HS-27A (cell line): ENCODE data around the gene MOV10.
A peak's percentile ranks its signal among the peaks of the same experiment; 100 is the strongest.
"Not testable (repeated sequence)": the region's sequence is repeated elsewhere in the genome, so short reads cannot be mapped to it uniquely, and the experiment has no call there.

Experiments used
- DNase-seq: peaks from one replicate; pipeline ENCODE4 v3.0.0-alpha.2; 2012; ENCODE audit warnings: low read depth, missing footprints

The MOV10 gene

DNA sequence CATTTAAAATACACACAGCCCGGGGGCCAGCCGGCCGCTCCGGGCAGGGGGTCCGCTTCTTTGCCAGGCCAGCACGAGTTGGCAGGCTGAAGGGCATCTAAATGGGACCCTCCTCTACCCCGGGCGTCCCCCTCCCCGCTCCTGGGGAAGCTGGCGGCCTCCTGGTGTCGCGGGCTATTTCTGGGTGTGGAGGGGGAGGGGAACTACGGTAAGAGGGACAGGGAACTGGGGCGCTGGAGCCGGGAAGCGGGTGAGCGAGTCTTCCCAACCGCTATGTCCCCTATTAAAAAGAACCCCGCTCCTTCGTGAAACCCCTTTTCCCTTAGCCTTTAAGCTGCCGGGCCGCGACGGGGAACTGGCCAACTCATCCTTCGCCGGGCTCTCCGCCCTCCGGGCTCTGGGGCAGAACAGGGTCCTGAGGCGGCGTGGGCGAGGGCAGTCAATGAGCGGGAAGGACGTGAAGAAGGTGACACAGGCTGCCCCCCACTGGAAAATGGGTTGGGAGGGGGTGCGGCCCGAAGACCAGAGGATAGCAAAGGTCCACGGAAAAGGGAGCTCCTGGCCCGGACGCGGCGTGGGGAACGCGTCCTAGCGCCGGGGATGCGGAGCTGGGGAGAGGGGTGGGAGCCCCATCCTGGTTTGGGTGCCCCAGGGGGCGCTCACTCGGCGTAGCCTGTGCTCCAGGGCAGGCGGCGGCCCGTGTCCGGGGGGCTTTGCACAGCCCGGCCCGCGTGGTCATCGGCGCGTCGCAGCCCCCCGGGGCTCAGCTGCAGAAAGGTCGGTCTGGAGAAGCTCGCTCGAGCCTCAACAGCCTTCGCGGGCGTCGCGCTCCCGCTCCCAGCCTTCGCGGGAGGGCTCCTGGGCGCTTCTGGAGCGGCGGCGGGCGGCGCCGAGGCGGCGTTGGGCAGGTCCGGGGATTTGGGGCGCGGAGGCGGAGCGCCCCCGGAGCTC is 40.1 kb downstream of the MOV10 start:
- DNase-seq: peak; percentile 14

DNA sequence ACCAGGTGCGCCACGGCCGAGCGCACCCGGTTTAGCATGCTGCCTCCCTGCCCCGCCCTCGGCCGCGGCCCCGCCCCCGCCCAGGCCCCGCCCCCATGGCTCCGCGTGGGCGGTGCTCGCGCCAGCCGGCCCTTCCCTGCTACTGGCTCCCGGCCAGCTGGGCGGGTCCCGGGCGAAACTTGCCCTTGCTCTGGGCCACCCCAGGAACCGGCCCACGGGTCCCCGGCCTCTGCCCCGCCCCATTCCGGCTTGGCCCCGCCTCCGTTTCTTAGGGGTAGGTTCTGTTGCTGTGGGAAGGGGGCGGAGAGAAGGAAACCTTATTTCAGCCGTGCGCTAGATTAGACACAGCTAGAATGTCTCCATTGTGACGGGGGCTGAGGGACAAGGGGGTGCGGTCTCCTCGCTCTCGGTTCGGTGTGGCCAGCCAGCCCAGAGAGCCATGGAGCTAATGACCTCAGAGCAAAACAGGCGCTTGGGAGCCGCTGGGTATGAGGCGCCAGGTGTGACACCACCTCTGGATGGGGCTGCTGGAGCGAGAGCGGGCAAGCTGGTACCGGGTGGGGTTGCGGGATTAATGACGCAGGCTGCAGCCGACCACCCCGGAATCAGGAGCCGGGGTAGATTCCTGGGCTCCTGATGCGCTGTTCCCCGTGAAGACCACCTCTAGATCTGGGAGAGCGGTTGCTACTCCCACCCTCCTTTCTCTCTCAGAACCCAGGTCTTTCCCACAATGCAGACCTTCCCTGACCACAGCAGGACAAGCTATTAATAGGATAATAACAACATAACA is 41.0 kb downstream of the MOV10 start, which contains the start of gene PPM1J:
Gene PPM1J, minus strand, starts transcription at position 69 of the 790 bp plus-strand sequence. Its CDS starts 31 bp downstream, at position 38.
- peak; percentile 83 for DNase-seq

DNA sequence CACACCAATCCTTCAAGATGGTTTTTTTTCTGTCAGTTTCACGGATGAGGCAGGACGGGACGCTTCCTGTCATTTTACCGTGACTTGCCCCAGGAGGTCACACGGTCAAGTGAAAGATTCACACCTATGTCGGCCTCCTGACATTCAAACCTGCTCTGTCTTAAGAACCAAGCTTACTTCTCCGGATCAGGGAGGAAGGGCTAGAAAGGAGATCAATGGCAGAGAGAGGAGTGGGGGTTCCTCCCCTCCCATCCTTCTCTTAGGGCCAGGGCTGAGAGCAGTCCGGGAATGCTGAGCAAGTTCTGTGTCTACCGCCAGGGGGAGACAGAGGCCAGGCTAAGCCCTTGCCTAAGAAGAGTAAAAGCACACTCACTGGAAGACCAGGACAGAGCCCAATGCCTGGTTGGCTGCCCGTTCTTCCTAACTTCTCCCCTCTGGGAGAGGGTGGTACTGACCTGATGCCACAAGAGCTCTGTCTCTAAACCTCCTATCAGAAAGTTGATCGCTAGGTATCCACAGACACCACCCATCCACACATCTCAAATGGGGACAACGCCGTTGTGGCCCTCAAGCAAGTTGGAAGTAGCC is 41.8 kb downstream of the MOV10 start:
- peak; percentile 86 for DNase-seq

DNA sequence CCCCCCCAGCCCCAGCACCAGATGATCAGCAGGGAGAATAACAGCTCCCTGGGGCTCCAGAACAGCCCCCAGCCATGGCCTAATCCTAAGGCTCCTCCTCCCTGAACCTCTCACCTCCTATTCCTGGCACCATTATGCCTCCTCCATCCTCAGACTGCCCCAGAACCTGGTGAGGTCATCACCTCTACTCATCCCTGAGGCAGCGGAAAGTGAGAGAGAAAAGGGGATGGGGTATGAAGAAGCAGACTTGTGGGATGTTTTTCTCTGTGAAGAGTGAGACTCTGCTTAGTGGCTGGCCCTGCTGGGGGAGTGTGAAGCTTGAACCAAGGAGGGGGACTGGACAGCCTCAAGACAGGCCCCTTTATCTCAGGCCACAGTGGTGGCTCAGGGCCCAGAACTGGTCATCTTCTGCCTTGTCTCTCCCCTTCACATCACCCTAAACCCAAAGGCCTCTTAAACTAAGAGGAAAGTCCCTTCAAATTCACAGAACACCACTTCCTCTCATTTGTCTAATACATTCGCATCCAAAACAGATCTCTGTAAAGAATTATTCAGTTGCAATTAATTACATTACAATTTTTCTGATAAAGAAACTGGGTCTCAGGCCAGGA is 42.9 kb downstream of the MOV10 start:
- DNase-seq: no peak

DNA sequence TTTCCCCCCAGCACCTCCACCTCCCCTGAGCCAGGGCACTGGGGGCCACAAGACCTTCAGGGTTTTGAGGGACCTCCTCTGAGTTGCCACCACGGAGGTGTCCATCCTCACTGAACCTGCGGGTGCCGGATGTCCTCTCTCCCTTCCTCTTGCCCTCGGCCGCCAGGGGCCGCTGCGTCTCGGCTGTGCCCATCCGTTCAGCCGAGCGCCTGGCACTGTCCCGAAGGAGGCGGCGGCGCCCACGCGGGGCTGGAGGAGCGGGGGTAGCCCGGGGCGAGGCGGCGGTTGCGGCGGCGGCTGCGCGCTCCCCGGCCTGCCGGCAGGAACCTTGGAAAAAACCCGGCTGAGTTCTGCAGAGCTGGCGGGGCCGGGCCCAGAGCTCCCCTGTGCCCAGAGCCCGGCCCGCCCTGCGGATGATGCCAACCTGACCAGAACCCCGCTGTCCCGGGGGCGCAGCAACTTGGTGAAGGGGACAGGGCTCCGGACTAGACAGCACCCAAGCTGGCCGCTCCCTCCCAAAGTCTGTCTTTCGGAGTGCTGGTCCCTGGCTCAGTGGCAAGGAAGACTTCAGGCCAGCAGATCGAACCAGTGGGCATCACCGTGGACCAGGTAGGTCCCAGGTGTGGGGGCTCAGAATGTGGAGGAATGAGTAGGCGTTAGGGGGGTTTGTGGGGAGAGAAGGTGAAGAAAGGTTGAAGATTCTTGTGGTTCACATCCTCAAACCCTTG is 44.4 kb downstream of the MOV10 start:
- peak; percentile 34 for DNase-seq

DNA sequence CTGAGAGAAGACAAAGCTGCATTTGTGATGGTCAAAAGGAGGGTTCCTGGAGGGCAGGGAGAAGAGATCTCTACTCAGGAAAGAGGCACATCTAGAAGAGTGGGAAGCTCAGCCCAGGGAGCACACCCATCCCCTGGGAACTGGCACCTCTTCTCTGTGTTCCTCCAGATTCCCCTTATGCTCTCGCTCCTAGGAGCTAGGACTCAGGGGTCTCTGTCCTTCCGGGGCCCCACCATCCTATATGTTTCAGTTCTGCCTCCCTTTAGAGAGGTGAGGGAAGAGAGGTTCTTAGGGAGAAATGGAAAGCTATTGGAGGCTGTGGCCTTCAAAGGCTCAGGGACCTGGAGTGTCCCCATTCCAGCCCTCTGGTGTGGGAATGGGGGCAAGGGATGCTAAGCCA is 45.2 kb downstream of the MOV10 start:
- DNase-seq: no peak

DNA sequence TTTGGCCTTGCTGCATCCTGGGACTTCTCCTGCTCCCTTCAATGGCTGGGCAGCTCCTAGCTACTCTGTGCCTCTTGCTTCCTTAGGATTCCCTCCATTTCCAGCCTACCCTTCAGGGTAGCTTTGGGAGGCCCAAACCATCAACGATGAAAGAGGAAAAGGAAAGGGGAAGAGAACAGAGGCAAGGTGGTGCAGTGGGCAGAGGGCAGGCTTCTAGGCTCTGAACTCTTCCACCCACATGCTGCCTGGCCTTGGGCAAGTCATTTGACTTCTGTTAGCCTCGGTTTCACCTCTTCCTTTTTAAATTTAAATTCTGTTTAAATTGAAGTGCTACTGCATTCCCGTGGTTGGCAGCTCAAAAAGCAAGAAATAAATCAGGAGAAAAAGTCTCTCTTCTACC is 46.3 kb downstream of the MOV10 start:
- no peak for DNase-seq

DNA sequence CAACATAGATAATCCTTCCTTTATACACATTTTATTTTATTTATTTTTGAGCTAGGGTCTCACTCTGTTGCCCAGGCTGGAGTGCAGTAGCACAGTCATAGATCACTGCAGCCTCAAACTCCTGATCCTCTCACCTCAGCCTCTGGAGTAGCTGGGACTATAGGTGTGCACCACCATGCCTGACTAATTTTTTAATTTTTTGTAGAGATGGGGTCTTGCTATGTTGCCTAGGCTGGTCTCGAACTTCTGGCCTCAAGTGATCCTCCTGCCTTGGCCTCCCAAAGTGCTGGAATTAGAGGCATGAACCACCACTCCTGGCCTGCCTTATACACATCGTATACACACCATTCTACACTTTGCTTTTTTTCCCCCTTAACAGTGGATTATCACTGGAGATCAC is 46.8 kb downstream of the MOV10 start:
- DNase-seq: not testable (repeated sequence)

DNA sequence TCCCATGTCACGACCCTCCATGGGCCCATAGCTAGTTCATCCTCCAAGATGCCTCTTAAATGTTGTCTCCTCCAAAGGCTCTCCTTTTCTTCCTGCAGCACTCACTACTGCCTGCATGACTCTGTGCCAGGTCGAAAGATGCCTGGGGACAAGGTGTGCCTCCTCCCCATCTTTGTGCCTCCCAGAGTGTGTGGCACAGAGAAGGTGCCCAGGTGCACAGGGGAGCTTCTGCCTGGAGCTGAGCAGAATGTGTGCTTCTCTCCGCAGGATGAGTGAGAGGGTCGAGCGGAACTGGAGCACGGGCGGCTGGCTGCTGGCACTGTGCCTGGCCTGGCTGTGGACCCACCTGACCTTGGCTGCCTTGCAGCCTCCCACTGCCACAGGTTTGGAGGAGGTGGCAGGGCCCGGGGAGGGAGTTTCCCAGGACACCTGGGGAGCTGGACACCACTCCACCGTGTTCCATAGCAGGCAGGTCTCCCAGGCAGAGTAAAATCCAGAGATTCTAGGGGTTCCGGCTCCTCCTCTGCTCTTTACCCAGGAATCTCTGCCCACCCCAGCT is 47.6 kb downstream of the MOV10 start:
- DNase-seq: no peak

DNA sequence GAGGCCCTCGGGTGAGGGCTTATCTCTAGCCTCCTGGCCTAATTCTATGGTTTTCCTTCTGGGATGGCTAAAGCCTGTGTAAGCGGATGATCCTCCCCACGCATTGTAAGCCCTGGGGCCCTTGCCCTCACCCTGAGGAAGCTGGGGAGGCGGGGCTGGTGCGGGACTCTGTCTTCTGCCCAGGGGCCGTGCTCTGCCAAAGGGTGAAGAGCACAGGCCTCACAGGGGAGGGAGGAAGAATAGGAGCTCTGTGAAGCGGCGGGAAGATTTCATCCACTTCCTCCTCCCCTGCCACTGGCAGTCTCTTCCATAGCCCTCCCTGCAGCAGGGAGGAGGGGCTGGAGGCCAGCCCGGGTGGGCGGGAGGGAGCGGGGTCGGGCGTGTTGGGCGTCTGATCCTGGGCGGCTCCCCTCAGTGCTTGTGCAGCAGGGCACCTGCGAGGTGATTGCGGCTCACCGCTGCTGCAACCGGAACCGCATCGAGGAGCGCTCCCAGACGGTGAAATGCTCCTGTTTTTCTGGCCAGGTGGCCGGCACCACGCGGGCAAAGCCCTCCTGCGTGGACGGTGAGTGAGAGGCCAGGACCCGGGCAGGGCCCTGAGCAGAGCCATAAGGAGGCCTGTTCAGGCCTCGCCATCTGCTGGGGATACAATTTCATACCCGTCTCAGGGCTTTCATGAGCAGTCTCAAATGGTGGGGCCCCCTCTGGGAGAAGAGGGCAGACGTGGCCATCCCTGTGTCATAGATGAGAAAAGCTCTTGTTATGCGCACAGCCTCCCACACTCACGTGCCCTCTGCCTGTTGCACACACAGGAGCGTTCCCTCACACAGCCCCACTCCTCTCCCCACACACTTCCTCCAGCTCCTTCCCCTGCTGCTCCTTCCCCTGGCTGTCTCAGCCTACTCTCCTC is 48.4 kb downstream of the MOV10 start:
- DNase-seq: no peak

DNA sequence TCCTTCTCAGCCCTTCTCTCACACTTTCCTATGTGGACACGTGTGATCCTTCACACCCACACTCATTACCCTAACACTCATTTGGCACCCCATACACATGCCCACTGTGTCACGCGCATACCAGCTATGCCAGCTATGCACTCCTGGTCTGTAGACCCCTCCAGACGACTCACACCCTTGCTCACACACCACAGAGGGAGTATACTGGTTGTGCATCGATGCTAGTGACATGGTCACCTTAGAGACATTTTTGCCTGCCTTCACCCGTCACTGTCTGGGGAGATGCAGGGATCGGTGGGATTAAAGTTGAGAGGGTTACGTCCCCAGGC is 49.0 kb downstream of the MOV10 start:
- DNase-seq: no peak

DNA sequence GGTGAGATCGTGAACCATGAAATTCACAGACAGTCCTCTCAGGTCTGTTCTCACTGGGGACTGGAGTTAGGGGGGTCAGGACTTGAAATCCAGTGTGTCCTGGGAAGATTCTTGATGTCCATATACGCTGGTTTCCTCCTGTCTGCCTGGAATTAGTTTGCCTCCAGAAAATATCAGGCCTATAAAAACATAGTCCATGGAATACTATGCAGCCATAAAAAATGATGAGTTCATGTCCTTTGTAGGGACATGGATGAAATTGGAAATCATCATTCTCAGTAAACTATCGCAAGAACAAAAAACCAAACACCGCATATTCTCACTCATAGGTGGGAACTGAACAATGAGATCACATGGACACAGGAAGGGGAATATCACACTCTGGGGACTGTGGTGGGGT is 49.8 kb downstream of the MOV10 start:
- DNase-seq: not testable (repeated sequence)

DNA sequence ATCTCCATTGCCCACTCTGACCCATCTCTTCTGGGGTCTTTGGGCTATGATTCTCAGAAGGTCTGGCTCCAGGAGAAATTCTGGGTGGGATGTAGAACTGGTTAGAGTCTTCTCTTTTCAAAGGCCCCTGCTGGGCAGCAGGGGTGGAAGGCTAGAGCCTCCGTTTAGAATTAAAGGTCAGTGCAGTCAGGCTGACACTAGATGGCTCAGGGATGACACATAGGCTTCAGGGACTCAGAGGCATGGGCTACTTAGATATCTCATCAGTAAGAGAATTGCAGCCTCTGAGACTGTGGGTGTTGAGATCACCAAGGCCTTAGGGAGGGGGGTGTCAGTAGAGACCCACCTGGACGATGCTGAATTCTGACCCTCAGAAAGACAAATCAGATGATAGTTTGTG is 53.3 kb downstream of the MOV10 start:
- peak; percentile 22 for DNase-seq

DNA sequence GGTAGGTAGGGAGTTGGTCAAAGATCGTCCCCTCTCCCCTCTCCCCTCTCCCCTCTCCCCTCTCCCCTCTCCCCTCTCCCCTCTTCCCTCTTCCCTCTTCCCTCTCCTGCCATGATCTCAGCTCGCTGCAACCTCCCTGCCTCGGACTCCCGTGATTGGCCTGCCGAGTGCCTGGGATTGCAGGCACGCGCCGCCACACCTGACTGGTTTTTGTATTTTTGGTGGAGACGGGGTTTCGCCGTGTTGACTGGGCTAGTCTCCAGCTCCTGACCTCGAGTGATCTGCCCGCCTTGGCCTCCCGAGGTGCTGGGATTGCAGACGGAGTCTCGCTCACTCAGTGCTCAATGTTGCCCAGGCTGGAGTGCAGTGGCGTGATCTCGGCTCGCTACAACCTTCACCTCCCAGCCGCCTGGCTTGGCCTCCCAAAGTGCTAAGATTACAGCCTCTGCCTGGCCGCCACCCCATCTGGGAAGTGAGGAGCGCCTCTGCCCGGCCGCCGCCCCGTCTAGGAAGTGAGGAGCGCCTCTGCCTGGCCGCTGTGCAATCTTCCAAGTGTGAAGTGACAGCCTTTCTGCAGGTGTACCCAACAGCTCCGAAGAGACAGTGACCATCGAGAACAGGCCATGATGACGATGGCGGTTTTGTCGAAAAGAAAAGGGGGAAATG is 54.0 kb downstream of the MOV10 start:
- DNase-seq: not testable (repeated sequence)

DNA sequence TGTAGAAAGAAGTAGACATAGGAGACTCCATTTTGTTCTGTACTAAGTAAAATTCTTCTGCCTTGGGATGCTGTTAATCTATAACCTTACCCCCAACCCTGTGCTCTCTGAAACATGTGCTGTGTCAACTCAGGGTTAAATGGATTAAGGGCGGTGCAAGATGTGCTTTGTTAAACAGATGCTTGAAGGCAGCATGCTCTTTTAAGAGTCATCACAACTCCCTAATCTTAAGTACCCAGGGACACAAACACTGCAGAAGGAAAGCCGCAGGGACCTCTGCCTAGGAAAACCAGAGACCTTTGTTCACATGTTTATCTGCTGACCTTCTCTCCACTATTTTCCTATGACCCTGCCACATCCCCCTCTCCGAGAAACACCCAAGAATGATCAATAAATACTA is 54.6 kb downstream of the MOV10 start:
- DNase-seq: not testable (repeated sequence)

DNA sequence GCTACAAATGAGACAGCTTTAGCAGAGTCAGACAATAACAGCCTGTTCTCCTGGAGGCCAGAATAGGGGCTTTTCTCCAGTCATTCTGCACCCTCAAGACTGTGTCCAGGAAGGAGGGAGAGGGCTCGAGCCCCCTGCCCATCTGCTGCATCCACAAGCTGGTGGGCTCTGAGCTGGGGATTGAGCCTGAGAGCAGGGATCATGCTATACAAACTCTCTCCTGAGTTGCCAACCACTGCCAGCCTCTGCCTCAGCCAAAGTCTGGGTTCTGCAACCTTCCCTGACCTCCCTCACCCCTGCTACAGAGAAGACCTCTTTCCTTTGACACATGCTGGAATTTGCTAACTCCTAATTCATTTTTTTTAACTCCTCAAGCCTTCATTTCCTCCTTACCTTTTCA is 55.5 kb downstream of the MOV10 start:
- DNase-seq: no peak

DNA sequence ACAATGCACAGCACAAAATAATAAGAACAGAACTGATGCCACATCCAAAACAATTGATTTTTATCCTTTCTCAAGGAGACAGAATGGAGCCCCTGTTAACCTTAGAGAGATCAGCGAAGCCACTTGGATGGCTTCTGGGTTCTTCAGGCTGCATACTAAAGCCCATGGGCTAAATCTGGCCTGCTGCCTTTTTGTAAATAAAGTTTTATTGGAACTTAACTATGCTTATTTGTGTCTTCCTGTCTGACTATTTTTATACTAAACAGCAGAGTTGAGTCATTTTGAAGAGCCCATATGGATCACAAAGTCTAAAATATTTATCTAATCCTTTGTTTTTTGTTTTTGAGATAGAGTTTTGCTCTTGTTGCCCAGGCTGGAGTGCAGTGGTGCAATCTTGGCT is 57.0 kb downstream of the MOV10 start:
- DNase-seq: no peak

DNA sequence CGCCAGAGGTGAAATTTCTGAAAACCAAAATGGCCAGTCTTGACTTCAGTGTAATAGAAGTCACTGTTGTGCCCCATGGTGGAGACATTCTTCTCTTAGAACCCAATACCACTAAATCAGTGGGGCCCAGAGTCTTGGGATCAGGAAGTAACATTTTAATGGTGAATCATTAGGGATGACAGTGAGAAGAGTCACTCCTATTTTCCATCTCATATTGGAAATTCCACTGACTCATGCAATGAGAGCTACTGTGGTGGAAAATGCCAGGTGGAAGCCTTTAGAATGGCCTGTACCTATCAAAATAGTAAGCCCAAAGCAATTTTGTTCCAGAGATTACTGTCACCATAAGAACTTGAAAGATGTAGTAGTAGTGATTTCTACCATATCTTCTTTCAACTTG is 61.3 kb downstream of the MOV10 start:
- peak; percentile 80 for DNase-seq

DNA sequence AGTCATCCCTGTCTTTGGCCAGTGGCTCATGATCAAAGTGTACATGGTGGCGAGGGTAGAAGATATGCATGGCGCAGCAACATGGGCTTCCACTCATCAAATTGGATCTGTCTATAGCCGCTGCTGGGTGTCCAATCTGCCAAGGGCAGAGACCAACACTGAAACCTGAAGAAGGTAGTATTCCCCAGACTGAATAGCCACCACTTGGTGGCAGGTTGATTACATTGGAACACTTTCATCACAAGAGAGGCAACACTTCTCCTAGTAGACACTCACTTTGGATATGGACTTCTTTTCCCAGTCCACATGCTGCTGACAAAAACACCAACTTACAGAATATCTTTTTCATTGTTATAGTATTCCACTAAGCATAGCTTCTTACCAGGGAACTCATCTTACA is 63.1 kb downstream of the MOV10 start:
- no peak for DNase-seq
